Measurements from ENCODE around the gene TP63.
"Not testable (repeated sequence)": the region's sequence is repeated elsewhere in the genome, so short reads cannot be mapped to it uniquely, and the experiment has no call there.

TP63 gene

GRCh38 chr3:189726277-189726676, 95.1 kb downstream of the TP63 start:
- no peak for DNase-seq (ENCODE audit: low read depth)

- DNase-seq (ENCODE audit: low read depth), result no peak
Observed at GRCh38 chr3:189727158-189727557, 96.0 kb downstream of the TP63 start.

GRCh38 chr3:189727898-189728297, 96.7 kb downstream of the TP63 start:
- peak; percentile 70 for DNase-seq (ENCODE audit: low read depth)

- no peak for DNase-seq (ENCODE audit: low read depth)
Observed at GRCh38 chr3:189728915-189729314, 97.7 kb downstream of the TP63 start.

GRCh38 chr3:189734061-189734460, 102.9 kb downstream of the TP63 start:
- no peak for DNase-seq (ENCODE audit: low read depth)

GRCh38 chr3:189735913-189736312, 104.7 kb downstream of the TP63 start:
- DNase-seq (ENCODE audit: low read depth), result no peak

- DNase-seq (ENCODE audit: low read depth), result no peak
Observed at GRCh38 chr3:189737071-189737470, 105.9 kb downstream of the TP63 start.

GRCh38 chr3:189737619-189738018, 106.4 kb downstream of the TP63 start:
- no peak for DNase-seq (ENCODE audit: low read depth)

- no peak for DNase-seq (ENCODE audit: low read depth)
Observed at GRCh38 chr3:189739378-189739777, 108.2 kb downstream of the TP63 start.

- DNase-seq (ENCODE audit: low read depth), result no peak
Observed at GRCh38 chr3:189740156-189740555, 109.0 kb downstream of the TP63 start.

GRCh38 chr3:189744235-189744634, 113.0 kb downstream of the TP63 start:
- no peak for DNase-seq (ENCODE audit: low read depth)

- no peak for DNase-seq (ENCODE audit: low read depth)
Observed at GRCh38 chr3:189745622-189746021, 114.4 kb downstream of the TP63 start.

- DNase-seq (ENCODE audit: low read depth), result no peak
Observed at GRCh38 chr3:189748046-189748445, 116.9 kb downstream of the TP63 start.

- not testable (repeated sequence) for DNase-seq (ENCODE audit: low read depth)
Observed at GRCh38 chr3:189750972-189751371, 119.8 kb downstream of the TP63 start.

- DNase-seq (ENCODE audit: low read depth), result no peak
Observed at GRCh38 chr3:189754356-189754755, 123.2 kb downstream of the TP63 start.

- DNase-seq (ENCODE audit: low read depth), result no peak
Observed at GRCh38 chr3:189756582-189757078, 125.4 kb downstream of the TP63 start.

- DNase-seq (ENCODE audit: low read depth), result no peak
Observed at GRCh38 chr3:189758186-189758585, 127.0 kb downstream of the TP63 start.

- DNase-seq (ENCODE audit: low read depth), result peak; percentile 13
Observed at GRCh38 chr3:189766416-189766815, 135.2 kb downstream of the TP63 start.

GRCh38 chr3:189771842-189772450, 140.8 kb downstream of the TP63 start:
- DNase-seq (ENCODE audit: low read depth), result peak; percentile 30

GRCh38 chr3:189772584-189772983, 141.4 kb downstream of the TP63 start:
- peak; percentile 40 for DNase-seq (ENCODE audit: low read depth)

- peak; percentile 84 for DNase-seq (ENCODE audit: low read depth)
Observed at GRCh38 chr3:189773056-189773455, 141.9 kb downstream of the TP63 start.

- DNase-seq (ENCODE audit: low read depth), result no peak
Observed at GRCh38 chr3:189776149-189776824, 145.1 kb downstream of the TP63 start.

GRCh38 chr3:189778340-189778950, 147.3 kb downstream of the TP63 start:
- no peak for DNase-seq (ENCODE audit: low read depth)

Data from EH (cell line).